H1 (cell line): ENCODE data around the gene PRF1. TPM values are rescaled to one million over a fixed set of nuclear protein-coding genes. Genes with fewer than 3 reads are reported as not detected.

Experiments
- CHD1 ChIP-seq: IDR thresholded peaks from 2 replicates; pipeline ENCODE4 v1.6.1; 2012; ENCODE audit warnings: low read depth, low read length, improper control_type of control experiment
- CHD7 ChIP-seq: fragments of 300-600 bp; sonication (generic); IDR thresholded peaks from 2 replicates; pipeline ENCODE4 v1.7.1; 2012; ENCODE audit warnings: low read length, moderate library complexity, mild to moderate bottlenecking, inconsistent platforms; ENCODE audit not compliant: insufficient replicate concordance
- POU5F1 ChIP-seq: IDR thresholded peaks from 2 replicates; pipeline ENCODE4 v1.6.1; 2011; ENCODE audit warnings: low read depth, mild to moderate bottlenecking, low read length, moderate library complexity
- SRF ChIP-seq: IDR thresholded peaks from 2 replicates; pipeline ENCODE4 v1.6.1; 2011; ENCODE audit warnings: mild to moderate bottlenecking, low read depth, low read length, moderate library complexity
- TAF7 ChIP-seq: optimal IDR thresholded peaks from 2 replicates; pipeline ENCODE3; 2011; ENCODE audit warnings: low read depth, mild to moderate bottlenecking, inconsistent platforms, low read length, moderate library complexity, borderline replicate concordance
- TEAD4 ChIP-seq: IDR thresholded peaks from 2 replicates; pipeline ENCODE4 v1.6.1; 2012; ENCODE audit warnings: low read depth, low read length, inconsistent platforms, mixed read lengths
- USF2 ChIP-seq: IDR thresholded peaks from 2 replicates; pipeline ENCODE4 v1.6.1; 2011; ENCODE audit warnings: low read length, improper control_type of control experiment
- YY1 ChIP-seq: IDR thresholded peaks from 2 replicates; pipeline ENCODE4 v1.6.1; 2011; ENCODE audit warnings: low read depth, mild to moderate bottlenecking, low read length
- polyA plus RNA-seq, 7 experiments: library from polyadenylated mRNA; depleted of rRNA in 3 of 7; stranded (reverse) in 5 of 7; unstranded in 2 of 7; fragments of >200 nt in 5 of 7; fragments of 200-250 nt in 2 of 7; gene quantifications; 1 replicate in 5 of 7; 2 replicates in 1 of 7; 4 replicates in 1 of 7; pipeline versions ENCODE4 v1.2.1 to v1.2.3, GENCODE V29; 2011 to 2013; ENCODE audit warnings: missing spikeins in 2 of 7, mixed read lengths in 2 of 7
- total RNA-seq: library from RNA; stranded (reverse); fragmentation: NEBNext Ultra II Directional; extraction: Animal tissue kit (Norgen Biotek cat#: 25700); gene quantifications from 2 replicates; pipeline ENCODE4 v1.2.1, GENCODE V29; 2021

Gene PRF1
- total and polyA plus RNA-seq, 2 of the 8 experiments (the other 6 are each of a cell fraction or from before 2014, with no cell fraction given), result 0.15 TPM; not detected in 1

DNA sequence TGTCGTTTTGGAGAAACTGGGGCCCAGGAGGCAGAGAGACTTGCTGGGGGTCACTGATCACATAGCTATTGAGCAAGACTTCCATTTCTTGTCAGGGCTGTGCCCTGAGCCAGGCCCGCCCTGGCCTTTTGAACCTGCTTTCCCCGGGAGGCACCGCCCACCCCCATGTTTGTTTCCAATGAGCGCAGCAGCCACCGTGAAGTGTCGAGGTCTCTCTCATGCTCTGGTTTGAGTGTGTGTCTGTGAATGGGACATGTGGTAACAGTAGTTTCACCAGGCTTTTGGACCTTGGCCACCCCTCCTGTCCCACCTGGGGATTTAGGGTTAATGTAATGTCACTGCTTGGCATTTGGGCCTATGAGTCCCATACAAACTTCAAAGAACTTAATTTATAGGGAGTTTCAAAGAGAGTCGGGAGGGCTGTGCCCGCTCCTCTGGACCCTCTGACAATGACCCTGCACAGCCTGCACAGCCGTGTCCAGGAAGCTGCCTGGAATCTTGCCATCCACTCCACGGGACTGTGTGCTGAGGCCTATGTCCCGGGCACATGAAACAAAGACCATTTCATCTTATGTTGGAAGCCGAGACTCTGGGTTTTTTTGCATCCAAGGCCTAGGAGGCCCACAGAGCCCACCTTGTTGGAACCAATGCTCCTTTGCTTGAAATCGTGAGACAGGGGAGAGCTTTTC lies 6.3 kb downstream of the PRF1 start (continued):
- TF ChIP-seq CHD7 (no peak), POU5F1 (no peak), CHD1 (no peak), TAF7 (no peak), TEAD4 (no peak), USF2 (no peak), SRF (no peak), YY1 (no peak)
